ENCODE measurements around the gene CPM. TPM values are rescaled to one million over a fixed set of nuclear protein-coding genes. Genes with fewer than 3 reads are reported as not detected.

The CPM gene
- total RNA-seq, 2 experiments from 2014 or later, result 50.5 to 55.1 TPM

GRCh38 chr12:68855111-68855510 is 77.9 kb downstream of the CPM start:
- peaks cover 41% of the 10 kb centered on the region for H3K36me3 Mint-ChIP-seq (ENCODE audit: low read depth)
- peaks cover 18% of the 10 kb centered on the region for H3K4me1 Mint-ChIP-seq (ENCODE audit: low read depth)
- H3K4me3 Mint-ChIP-seq, result no peak overlapping the region
- no peaks in the 10 kb centered on the region for H3K27me3 Mint-ChIP-seq (ENCODE audit: low read depth)
- CTCF ChIA-PET, result interaction anchor here (0.6 to 1.2 kb wide), 3 partner anchors 25 to 815 kb away, joined by 3 to 4 read pairs (median 4); no protein-coding TSS in a partner anchor
- H3K27ac Mint-ChIP-seq, result no peak overlapping the region
- intact Hi-C loops (cut with micrococcal nuclease), result no loop called here
- H3K9me3 Mint-ChIP-seq, result no peaks in the 10 kb centered on the region
- DNase-seq, result no peak

- H3K9me3 Mint-ChIP-seq, result no peaks in the 10 kb centered on the region
- no peak overlapping the region for H3K4me3 Mint-ChIP-seq
- DNase-seq, result no peak
- CTCF ChIA-PET, result interaction anchor here (0.8 to 1.2 kb wide), 3 partner anchors 18 to 301 kb away, joined by 3 to 5 read pairs (median 4); no protein-coding TSS in a partner anchor
- no peaks in the 10 kb centered on the region for H3K27me3 Mint-ChIP-seq (ENCODE audit: low read depth)
- H3K4me1 Mint-ChIP-seq (ENCODE audit: low read depth), result peaks cover 18% of the 10 kb centered on the region
- H3K36me3 Mint-ChIP-seq (ENCODE audit: low read depth), result peaks cover 36% of the 10 kb centered on the region
- no peak overlapping the region for H3K27ac Mint-ChIP-seq
- intact Hi-C loops (cut with micrococcal nuclease), result no loop called here
These were observed 78.4 kb downstream of the CPM start for GRCh38 chr12:68854554-68854953.

- no peak for DNase-seq
- Mint-ChIP-seq H3K27ac (no peak overlapping the region), H3K36me3 (ENCODE audit: low read depth) (peaks cover 36% of the 10 kb centered on the region), H3K4me3 (no peak overlapping the region), H3K27me3 (ENCODE audit: low read depth) (no peaks in the 10 kb centered on the region), H3K9me3 (no peaks in the 10 kb centered on the region), H3K4me1 (ENCODE audit: low read depth) (peaks cover 18% of the 10 kb centered on the region)
- intact Hi-C loops (cut with micrococcal nuclease), result no loop called here
- CTCF ChIA-PET, result interaction anchor here (0.8 kb wide), 1 partner anchor 18 kb away, joined by 5 read pairs; no protein-coding TSS in a partner anchor
These were observed 78.9 kb downstream of the CPM start for GRCh38 chr12:68854078-68854468.

DNA sequence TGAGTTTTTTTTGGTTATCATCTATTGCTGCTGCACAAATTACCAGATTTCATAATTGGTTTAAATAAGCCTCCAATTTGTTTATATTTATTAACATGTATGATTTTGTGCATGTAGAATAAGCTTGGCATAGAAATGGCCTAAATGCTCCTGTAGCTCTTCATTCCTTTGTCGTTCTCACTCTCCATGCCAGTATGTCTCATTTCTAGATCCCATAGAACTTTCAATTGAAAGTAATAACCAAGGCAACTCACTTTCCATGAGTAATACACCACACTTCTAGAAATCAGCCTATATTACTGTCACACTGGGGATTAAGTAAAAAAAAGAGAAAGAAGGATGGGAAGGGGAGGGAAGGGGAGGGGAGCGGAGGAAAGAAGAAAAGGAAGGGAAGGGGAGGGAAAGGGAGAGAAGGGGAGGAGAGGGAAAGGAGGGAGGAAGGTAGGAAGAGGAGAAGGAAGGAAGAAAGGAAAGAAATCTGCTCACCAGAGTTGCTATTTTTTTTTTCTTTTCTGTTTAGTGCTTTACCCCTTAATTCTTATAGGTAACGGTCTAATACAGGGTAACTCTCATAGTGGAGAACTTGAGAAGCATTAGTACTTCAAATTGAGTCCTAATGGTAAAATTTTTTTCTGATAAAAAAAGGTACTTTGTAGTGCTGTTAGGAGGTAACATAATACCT is 79.4 kb downstream of the CPM start:
- Mint-ChIP-seq H3K9me3 (no peaks in the 10 kb centered on the region), H3K27ac (no peak overlapping the region), H3K36me3 (ENCODE audit: low read depth) (peaks cover 35% of the 10 kb centered on the region), H3K27me3 (ENCODE audit: low read depth) (no peaks in the 10 kb centered on the region), H3K4me1 (ENCODE audit: low read depth) (peaks cover 18% of the 10 kb centered on the region), H3K4me3 (no peak overlapping the region)
- CTCF ChIA-PET, result interaction anchor here (0.8 to 1.2 kb wide), 2 partner anchors 17 to 46 kb away, joined by 5 to 6 read pairs; partner anchors contain the start of gene MDM2
- intact Hi-C loops (cut with micrococcal nuclease), result loop anchor here (2.0 kb wide), 1 partner anchor 27 kb away; no protein-coding TSS in a partner anchor
- DNase-seq, result no peak

DNA sequence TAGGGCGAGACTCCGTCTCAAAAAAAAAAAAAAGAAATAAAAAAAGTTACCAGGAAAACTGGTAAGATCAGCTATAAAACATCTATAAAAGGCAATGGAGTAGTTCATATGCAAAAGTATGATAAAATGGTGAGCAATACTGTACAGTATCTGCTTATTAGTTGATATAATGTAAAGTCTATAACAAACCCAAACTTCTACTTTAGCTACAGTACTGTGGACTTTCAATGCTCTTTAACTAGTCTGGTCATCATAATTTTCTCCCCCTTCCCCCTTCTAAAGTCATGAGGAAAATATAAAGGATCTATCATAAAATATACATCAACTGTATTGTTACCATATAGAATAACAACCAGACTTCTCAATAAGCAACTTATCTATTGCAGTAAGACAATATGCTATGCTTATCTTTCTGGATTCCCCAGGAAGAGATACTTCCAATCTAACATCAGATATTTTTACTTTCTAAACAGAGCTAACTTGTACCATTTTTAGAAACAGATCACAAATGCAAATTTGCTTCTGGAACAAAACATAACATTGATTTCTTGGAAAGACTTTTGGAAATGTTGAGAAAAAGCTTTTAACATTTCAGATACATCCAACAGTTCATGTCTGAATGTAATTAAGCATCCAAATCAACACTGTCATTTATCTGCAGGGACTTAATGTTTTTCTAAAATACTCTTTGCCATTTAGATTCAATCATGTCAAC is 81.2 kb downstream of the CPM start:
- CTCF ChIA-PET, result no interaction called here
- H3K27ac Mint-ChIP-seq, result no peak overlapping the region

GRCh38 chr12:68850390-68850789 is 82.6 kb downstream of the CPM start:
- peaks cover 10% of the 10 kb centered on the region for H3K36me3 Mint-ChIP-seq (ENCODE audit: low read depth)
- CTCF ChIA-PET, result interaction anchor here (0.7 kb wide), 1 partner anchor 20 kb away, joined by 3 read pairs; no protein-coding TSS in a partner anchor
- H3K27me3 Mint-ChIP-seq (ENCODE audit: low read depth), result no peaks in the 10 kb centered on the region
- intact Hi-C loops (cut with micrococcal nuclease), result no loop called here
- H3K9me3 Mint-ChIP-seq, result no peaks in the 10 kb centered on the region
- no peak overlapping the region for H3K27ac Mint-ChIP-seq
- no peak overlapping the region for H3K4me3 Mint-ChIP-seq
- H3K4me1 Mint-ChIP-seq (ENCODE audit: low read depth), result peaks cover 18% of the 10 kb centered on the region
- no peak for DNase-seq

More for the DNA sequence above, 81.2 kb downstream of the CPM start:
- H3K9me3 Mint-ChIP-seq, result no peaks in the 10 kb centered on the region
- peaks cover 20% of the 10 kb centered on the region for H3K36me3 Mint-ChIP-seq (ENCODE audit: low read depth)
- intact Hi-C loops (cut with micrococcal nuclease), result loop anchor here (2.0 kb wide), 1 partner anchor 25 kb away; no protein-coding TSS in a partner anchor
- H3K27me3 Mint-ChIP-seq (ENCODE audit: low read depth), result no peaks in the 10 kb centered on the region
- peaks cover 18% of the 10 kb centered on the region for H3K4me1 Mint-ChIP-seq (ENCODE audit: low read depth)
- no peak for DNase-seq
- H3K4me3 Mint-ChIP-seq, result no peak overlapping the region

- DNase-seq, result no peak
- peaks cover 12% of the 10 kb centered on the region for H3K36me3 Mint-ChIP-seq (ENCODE audit: low read depth)
- H3K4me3 Mint-ChIP-seq, result no peak overlapping the region
- H3K27me3 Mint-ChIP-seq (ENCODE audit: low read depth), result no peaks in the 10 kb centered on the region
- H3K9me3 Mint-ChIP-seq, result no peaks in the 10 kb centered on the region
- intact Hi-C loops (cut with micrococcal nuclease), result no loop called here
- peaks cover 4% of the 10 kb centered on the region for H3K4me1 Mint-ChIP-seq (ENCODE audit: low read depth)
- CTCF ChIA-PET, result interaction anchor here (0.6 to 1.2 kb wide), 2 partner anchors 10 to 30 kb away, joined by 3 read pairs; no protein-coding TSS in a partner anchor
- no peak overlapping the region for H3K27ac Mint-ChIP-seq
These were observed 86.2 kb downstream of the CPM start for GRCh38 chr12:68846811-68847210.

GRCh38 chr12:68844788-68845695 is 87.9 kb downstream of the CPM start:
- intact Hi-C loops (cut with micrococcal nuclease), result no loop called here
- H3K4me3 Mint-ChIP-seq, result no peak overlapping the region
- H3K27me3 Mint-ChIP-seq (ENCODE audit: low read depth), result no peaks in the 10 kb centered on the region
- H3K9me3 Mint-ChIP-seq, result no peaks in the 10 kb centered on the region
- H3K36me3 Mint-ChIP-seq (ENCODE audit: low read depth), result peaks cover 25% of the 10 kb centered on the region
- CTCF ChIA-PET, result interaction anchor here (0.6 to 3.6 kb wide), 3 partner anchors 15 to 409 kb away, joined by 3 to 13 read pairs (median 3); no protein-coding TSS in a partner anchor
- DNase-seq, result no peak
- no peak overlapping the region for H3K27ac Mint-ChIP-seq
- peaks cover 7% of the 10 kb centered on the region for H3K4me1 Mint-ChIP-seq (ENCODE audit: low read depth)

GRCh38 chr12:68844318-68844745 is 88.6 kb downstream of the CPM start:
- Mint-ChIP-seq H3K36me3 (ENCODE audit: low read depth) (peaks cover 29% of the 10 kb centered on the region), H3K4me3 (no peak overlapping the region), H3K27me3 (ENCODE audit: low read depth) (no peaks in the 10 kb centered on the region), H3K4me1 (ENCODE audit: low read depth) (peaks cover 7% of the 10 kb centered on the region), H3K9me3 (no peaks in the 10 kb centered on the region), H3K27ac (no peak overlapping the region)
- intact Hi-C loops (cut with micrococcal nuclease), result no loop called here
- CTCF ChIA-PET, result interaction anchor here (0.6 to 3.6 kb wide), 5 partner anchors 14 to 410 kb away, joined by 3 to 13 read pairs (median 3); partner anchors contain the start of gene MDM2
- DNase-seq, result no peak

DNA sequence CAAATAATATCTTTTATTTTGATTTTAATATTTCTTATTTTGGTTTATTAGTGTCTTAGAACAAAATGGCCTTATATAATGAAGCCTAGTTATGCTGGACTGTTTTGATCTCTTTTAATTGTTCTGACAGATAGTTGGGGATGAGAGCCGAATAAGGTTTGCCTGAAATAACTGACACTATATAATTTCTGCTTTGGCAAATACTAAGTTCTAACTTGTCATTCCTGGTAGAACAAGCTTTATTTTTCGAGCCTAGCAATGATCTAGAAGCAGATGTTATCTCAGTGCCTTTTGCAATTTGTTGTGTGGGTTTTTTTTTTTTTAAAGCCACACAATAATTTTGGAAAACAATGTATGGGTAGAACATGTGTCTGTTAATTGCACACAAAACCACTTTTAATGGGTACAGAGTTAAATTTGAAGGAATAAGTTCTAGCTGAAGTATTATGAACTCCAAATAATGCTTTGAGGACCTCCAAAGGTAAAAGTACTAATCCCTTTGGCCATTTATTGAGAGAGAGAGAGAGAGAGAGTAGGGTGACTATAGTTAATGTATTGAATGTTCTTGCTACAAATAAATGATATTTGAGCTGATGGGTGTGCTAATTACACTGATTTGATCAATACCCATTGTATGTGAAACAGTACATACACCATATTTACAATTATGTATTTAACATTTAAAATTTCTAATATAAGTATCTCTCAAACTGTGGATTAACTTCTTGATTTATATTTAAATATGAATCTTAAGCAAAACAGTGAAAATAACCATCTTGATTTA is 90.0 kb downstream of the CPM start:
- DNase-seq, result no peak
- no peak overlapping the region for H3K4me3 Mint-ChIP-seq
- peaks cover 7% of the 10 kb centered on the region for H3K4me1 Mint-ChIP-seq (ENCODE audit: low read depth)
- H3K27ac Mint-ChIP-seq, result peak overlapping the region; percentile 46
- peaks cover 38% of the 10 kb centered on the region for H3K36me3 Mint-ChIP-seq (ENCODE audit: low read depth)
- H3K9me3 Mint-ChIP-seq, result no peaks in the 10 kb centered on the region
- no peaks in the 10 kb centered on the region for H3K27me3 Mint-ChIP-seq (ENCODE audit: low read depth)
- intact Hi-C loops (cut with micrococcal nuclease), result no loop called here
- CTCF ChIA-PET, result interaction anchor here (1.0 to 3.6 kb wide), 3 partner anchors 13 to 231 kb away, joined by 3 to 13 read pairs (median 4); no protein-coding TSS in a partner anchor

DNA sequence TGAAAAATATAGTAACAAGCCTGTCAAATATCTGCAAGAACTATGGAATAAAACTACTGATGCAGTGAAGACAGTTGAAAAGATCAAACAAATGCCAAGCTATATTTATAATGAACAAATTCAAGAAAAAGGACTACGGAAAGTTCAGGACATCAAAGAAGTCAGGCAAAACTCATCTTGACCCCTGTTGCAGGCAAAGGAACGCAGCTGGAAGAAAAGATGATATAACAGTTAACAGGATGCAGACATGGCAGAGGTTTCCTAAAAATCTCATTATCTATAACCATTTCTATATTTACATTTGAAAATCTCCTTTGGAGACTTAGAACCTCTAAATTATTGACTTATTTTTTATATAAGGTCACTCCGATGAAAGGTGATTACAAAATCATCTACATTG is 90.8 kb downstream of the CPM start:
- H3K4me3 Mint-ChIP-seq, result no peak overlapping the region
- H3K27ac Mint-ChIP-seq, result peak overlapping the region; percentile 18
- H3K9me3 Mint-ChIP-seq, result no peaks in the 10 kb centered on the region
- DNase-seq, result no peak
- H3K27me3 Mint-ChIP-seq (ENCODE audit: low read depth), result no peaks in the 10 kb centered on the region
- peaks cover 7% of the 10 kb centered on the region for H3K4me1 Mint-ChIP-seq (ENCODE audit: low read depth)
- CTCF ChIA-PET, result interaction anchor here (0.6 to 3.5 kb wide), 3 partner anchors 11 to 135 kb away, joined by 3 to 21 read pairs (median 3); no protein-coding TSS in a partner anchor
- intact Hi-C loops (cut with micrococcal nuclease), result no loop called here
- peaks cover 43% of the 10 kb centered on the region for H3K36me3 Mint-ChIP-seq (ENCODE audit: low read depth)

Data from activated naive CD4-positive, alpha-beta T cell treated with anti-CD3 and anti-CD28 coated beads for 36 hours (primary cell).